GM21737 (cell line): Measurements from ENCODE around the gene PARP4.
"Not testable (repeated sequence)": the region's sequence is repeated elsewhere in the genome, so short reads cannot be mapped to it uniquely, and the experiment has no call there.

ENCODE experiments used
- ATAC-seq: cut with Tn5 transposase; IDR thresholded peaks from one replicate; pipeline ENCODE4 v1.9.1; 2021; ENCODE audit warnings: mild to moderate bottlenecking, moderate library complexity; ENCODE audit not compliant: unreplicated experiment

PARP4 gene

DNA sequence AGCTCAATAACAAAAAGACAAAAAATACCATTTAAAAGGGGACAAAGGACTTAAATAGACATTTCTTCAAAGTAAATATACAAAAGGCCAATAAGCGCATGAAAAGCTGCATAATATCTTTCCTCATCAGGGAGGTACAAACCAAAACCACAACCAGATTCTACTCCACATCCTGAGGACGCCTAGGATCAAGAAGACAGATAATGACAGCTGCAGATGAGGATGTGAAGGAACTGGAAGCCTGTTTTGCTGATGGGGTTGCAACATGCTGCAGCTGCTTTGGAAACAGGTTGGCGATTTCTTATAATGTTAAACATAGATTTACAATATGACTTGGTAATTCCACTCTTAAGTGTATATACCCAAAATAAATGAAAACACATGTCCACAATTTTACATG, 132.4 kb downstream of the PARP4 start:
- not testable (repeated sequence) for ATAC-seq

DNA sequence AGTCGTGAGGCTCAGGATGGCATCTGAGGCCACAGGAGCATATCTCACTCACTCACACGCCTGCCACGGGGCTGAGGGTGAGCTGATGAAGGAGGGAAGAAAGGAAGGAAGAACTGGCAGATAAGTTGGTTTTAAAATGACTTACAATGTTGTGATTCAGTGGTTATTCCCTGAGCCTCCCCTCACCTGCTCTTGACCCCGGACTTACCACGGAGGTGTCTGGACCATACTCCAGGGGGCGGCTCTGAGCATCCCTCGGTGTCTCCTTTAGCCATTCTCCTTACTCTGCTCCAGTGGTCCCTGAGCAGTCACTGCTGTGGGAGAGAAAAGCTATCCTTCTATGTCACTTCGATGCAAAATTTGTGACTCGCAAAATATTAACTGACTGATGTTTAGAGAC, 141.3 kb downstream of the PARP4 start:
- ATAC-seq: not testable (repeated sequence)
